ENCODE results near the gene TMEM184B. TPM values are rescaled to one million over a fixed set of nuclear protein-coding genes. Genes with fewer than 3 reads are reported as not detected.

TMEM184B gene
- total and polyA plus RNA-seq, 9 donors = 15.3 to 48.3 (median 38.2) TPM

DNA sequence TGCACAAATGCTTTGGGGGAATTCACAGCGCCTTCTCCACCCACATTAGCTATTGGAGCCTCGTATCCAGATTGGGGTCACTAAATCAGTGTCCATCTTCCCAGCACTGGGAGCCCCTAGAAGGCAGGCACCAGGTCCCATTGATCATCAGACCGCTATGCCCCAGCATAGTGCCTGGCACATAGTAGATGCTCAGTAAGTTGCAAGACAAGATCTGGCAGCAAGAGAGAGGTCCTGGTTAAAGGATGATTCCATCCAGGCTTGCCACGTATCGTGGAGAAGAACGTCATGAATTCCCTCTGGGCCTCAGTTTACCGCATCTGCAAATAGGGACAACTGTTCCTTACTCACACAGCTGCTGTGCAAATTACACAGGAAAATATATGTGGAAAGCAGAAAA is 1.7 kb downstream of the TMEM184B start:
- DNase-seq = no peak
- 78 to 81% (median 80%) methylated on average over 7 of the region's 7 CpGs for WGBS, 3 donors
- Histone ChIP-seq H3K4me3 (no peak overlapping the region), H3K27ac (peak overlapping the region; percentile 5 to 65), H3K9me3 (no peaks in the 10 kb centered on the region), H3K36me3 (no peaks in the 10 kb centered on the region), H3K4me1 (ENCODE audit: insufficient read depth) (peaks cover 12% of the 10 kb centered on the region), H3K27me3 (no peaks in the 10 kb centered on the region)
- TF ChIP-seq EP300 (IDR thresholded peaks at IDR 0.05) = no peak
- TF ChIP-seq POLR2A (IDR thresholded peaks at IDR 0.05) = no peak
- TF ChIP-seq, protein P1, sequence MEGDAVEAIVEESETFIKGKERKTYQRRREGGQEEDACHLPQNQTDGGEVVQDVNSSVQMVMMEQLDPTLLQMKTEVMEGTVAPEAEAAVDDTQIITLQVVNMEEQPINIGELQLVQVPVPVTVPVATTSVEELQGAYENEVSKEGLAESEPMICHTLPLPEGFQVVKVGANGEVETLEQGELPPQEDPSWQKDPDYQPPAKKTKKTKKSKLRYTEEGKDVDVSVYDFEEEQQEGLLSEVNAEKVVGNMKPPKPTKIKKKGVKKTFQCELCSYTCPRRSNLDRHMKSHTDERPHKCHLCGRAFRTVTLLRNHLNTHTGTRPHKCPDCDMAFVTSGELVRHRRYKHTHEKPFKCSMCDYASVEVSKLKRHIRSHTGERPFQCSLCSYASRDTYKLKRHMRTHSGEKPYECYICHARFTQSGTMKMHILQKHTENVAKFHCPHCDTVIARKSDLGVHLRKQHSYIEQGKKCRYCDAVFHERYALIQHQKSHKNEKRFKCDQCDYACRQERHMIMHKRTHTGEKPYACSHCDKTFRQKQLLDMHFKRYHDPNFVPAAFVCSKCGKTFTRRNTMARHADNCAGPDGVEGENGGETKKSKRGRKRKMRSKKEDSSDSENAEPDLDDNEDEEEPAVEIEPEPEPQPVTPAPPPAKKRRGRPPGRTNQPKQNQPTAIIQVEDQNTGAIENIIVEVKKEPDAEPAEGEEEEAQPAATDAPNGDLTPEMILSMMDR (IDR thresholded peaks at IDR 0.05) = no peak
- intact Hi-C loops (cut with DNase I) = loop anchor here in 1 of 4 donors (5.0 kb wide), 1 partner anchor 41 kb away; no protein-coding TSS in a partner anchor

DNA sequence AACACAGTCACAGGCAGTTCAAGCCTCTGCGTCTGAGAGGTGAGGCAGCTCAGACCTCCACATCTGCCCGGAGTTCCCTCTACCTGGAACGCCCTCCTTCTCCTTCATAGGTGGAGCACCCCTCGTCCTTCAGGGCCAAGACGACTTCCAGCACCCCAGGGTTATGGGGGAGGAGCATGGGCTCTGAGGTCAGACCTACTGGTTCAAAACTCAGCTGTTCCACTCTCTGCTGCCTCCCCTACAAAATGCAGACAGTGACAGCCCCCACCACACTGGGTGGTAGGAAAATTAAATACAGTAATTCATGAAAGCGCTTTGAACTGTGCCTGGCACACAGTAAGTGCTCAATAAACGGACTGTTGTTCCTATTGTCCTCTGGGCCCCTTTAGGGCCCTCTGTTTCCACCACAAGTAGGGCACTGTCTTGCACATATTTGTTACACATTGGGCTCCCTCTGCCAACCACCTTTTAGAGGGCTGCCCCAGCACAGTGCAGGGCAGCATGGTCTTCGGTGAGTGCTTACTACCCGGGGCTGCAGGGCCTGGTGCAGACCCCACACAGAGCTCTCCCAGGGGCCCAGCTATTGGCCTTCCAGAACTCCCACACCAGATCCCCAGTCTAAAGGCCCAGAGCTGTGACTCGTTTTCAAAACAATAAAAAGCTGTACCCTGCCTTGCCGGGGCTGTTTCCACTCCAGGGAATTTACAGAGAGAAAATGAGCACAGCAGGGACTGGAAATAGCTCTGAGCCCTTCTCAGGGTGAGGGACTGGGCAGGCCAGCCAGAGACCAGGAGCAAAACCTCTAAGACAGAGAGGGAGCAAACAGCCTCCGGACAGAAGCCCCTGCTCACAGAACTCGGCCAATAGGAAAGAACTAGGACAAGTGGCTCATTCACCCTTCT is 2.5 kb downstream of the TMEM184B start:
- H3K4me1 ChIP-seq (ENCODE audit: insufficient read depth) = peaks cover 15% of the 10 kb centered on the region
- intact Hi-C loops (cut with DNase I) = loop anchor here in 1 of 4 donors (5.0 kb wide), 1 partner anchor 42 kb away; no protein-coding TSS in a partner anchor
- peak overlapping the region; percentile 5 to 65 for H3K27ac ChIP-seq
- TF ChIP-seq EP300 (IDR thresholded peaks at IDR 0.05) = no peak
- TF ChIP-seq, protein P1 (IDR thresholded peaks at IDR 0.05) = no peak
- TF ChIP-seq POLR2A (IDR thresholded peaks at IDR 0.05) = no peak
- H3K27me3 ChIP-seq = no peaks in the 10 kb centered on the region
- DNase-seq = no peak
- H3K4me3 ChIP-seq = no peak overlapping the region
- 44 to 49% (median 44%) methylated on average over 13 of the region's 13 CpGs for WGBS, 3 donors
- H3K36me3 ChIP-seq = no peaks in the 10 kb centered on the region
- no peaks in the 10 kb centered on the region for H3K9me3 ChIP-seq

DNA sequence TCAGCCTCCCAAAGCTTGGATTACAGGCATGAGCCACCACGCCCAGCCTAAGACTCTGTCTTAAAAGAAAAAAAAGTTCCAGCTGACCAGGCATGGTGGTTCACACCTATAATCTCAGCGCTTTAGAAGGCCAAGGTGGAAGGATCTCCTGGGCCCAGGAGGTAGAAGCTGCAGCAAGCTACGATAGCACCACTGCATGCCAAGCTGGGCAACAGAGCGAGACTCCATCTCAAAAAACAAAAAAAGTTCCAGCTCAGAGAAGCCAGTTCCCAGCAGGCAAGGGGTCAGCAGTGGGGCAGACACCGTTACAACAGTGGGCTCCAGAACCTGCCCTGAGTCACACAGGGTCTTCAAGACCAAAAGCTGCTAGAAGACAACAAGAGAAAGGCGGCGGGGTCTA is 3.3 kb downstream of the TMEM184B start:
- Histone ChIP-seq H3K9me3 (no peaks in the 10 kb centered on the region), H3K27me3 (no peaks in the 10 kb centered on the region), H3K4me1 (ENCODE audit: insufficient read depth) (peaks cover 15% of the 10 kb centered on the region), H3K36me3 (no peaks in the 10 kb centered on the region), H3K27ac (no peak overlapping the region), H3K4me3 (no peak overlapping the region)
- no peak for TF ChIP-seq EP300 (IDR thresholded peaks at IDR 0.05)
- TF ChIP-seq POLR2A (IDR thresholded peaks at IDR 0.05) = no peak
- TF ChIP-seq, protein P1 (IDR thresholded peaks at IDR 0.05) = no peak
- DNase-seq = no peak
- intact Hi-C loops (cut with DNase I) = loop anchor here in 2 of 4 donors (10.0 kb wide), 2 partner anchors 65 to 85 kb away; partner anchors contain the start of gene MAFF (in 1 of the 2)
- 91 to 93% (median 92%) methylated on average over 7 of the region's 7 CpGs for WGBS, 3 donors

DNA sequence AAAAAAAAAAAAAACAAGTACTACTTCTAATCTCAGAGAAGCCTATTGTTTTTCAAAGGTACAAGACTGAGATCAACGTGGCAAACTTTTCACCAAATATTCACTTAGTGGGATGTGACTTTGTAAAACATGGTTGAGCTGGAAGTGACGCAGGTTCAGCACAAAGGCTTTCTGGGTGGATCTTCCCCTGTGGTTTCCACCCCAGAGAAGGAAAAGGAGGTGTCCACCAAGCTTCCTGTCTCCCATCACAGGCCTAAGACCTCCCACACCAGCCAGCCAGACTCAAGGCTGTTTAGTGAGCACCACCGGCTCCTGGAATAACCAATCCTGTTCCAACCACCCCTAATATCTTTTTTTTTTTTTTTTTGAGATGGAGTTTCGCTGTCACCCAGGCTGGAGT is 5.7 kb downstream of the TMEM184B start:
- DNase-seq = peak in 1 of 5 donors; percentile 46

More for the DNA sequence above, 5.7 kb downstream of the TMEM184B start:
- no peaks in the 10 kb centered on the region for H3K27me3 ChIP-seq
- TF ChIP-seq POLR2A (IDR thresholded peaks at IDR 0.05) (no peak), EP300 (IDR thresholded peaks at IDR 0.05) (no peak)
- TF ChIP-seq, protein P1 (IDR thresholded peaks at IDR 0.05) = no peak
- intact Hi-C loops (cut with DNase I) = loop anchor here in 2 of 4 donors (10.0 kb wide), 2 partner anchors 62 to 88 kb away; partner anchors contain the start of gene MAFF (in 1 of the 2)
- H3K27ac ChIP-seq = peak overlapping the region in 1 of 2 donors; percentile 53
- H3K4me3 ChIP-seq = no peak overlapping the region
- no peaks in the 10 kb centered on the region for H3K36me3 ChIP-seq
- no peaks in the 10 kb centered on the region for H3K9me3 ChIP-seq
- 32 to 34% (median 32%) methylated on average over 4 of the region's 4 CpGs for WGBS, 3 donors
- H3K4me1 ChIP-seq (ENCODE audit: insufficient read depth) = peaks cover 19% of the 10 kb centered on the region

Data from ovary (tissue), 9 donors.